Liver (tissue), 9 donors: Measurements from ENCODE around the gene ANXA3. TPM values are rescaled to one million over a fixed set of nuclear protein-coding genes. Genes with fewer than 3 reads are reported as not detected.

Experiments
- DNase-seq: peaks from one replicate; pipeline ENCODE4 v3.0.0-alpha.2; 2017; ENCODE audit warnings: low spot score
- H3K27ac ChIP-seq, 2 donors: one replicate each; pipeline ENCODE4 v1.7.0; 2013; ENCODE audit warnings: inconsistent platforms in 2 of 2, low read length in 2 of 2, control low read depth in 1 of 2, low read depth in 1 of 2, mild to moderate bottlenecking in 1 of 2
- H3K27me3 ChIP-seq, 4 donors: one replicate each; pipeline versions ENCODE4 v1.6.1 to v1.7.0; 2013; ENCODE audit warnings: low read length in 3 of 4, inconsistent platforms in 1 of 4, mild to moderate bottlenecking in 1 of 4, moderate library complexity in 1 of 4; ENCODE audit not compliant: control insufficient read depth in 4 of 4, insufficient read depth in 4 of 4
- H3K36me3 ChIP-seq, 4 donors: one replicate each; pipeline versions ENCODE4 v1.6.1 to v1.7.0; 2013; ENCODE audit warnings: low read length in 3 of 4, mild to moderate bottlenecking in 3 of 4, low read depth in 1 of 4, moderate library complexity in 1 of 4; ENCODE audit not compliant: control insufficient read depth in 4 of 4, insufficient read depth in 3 of 4
- H3K4me1 ChIP-seq, 4 donors: one replicate each; pipeline versions ENCODE4 v1.6.1 to v1.7.0; 2013; ENCODE audit warnings: low read length in 3 of 4, mild to moderate bottlenecking in 3 of 4, moderate library complexity in 1 of 4; ENCODE audit not compliant: control insufficient read depth in 4 of 4, insufficient read depth in 4 of 4
- H3K4me3 ChIP-seq, 3 donors: one replicate each; pipeline versions ENCODE4 v1.6.1 to v1.7.0; 2013; ENCODE audit warnings: low read length in 3 of 3, control low read depth in 1 of 3, low read depth in 1 of 3, mild to moderate bottlenecking in 1 of 3
- H3K9ac ChIP-seq, 2 donors: one replicate each; pipeline ENCODE4 v1.7.0; 2013; ENCODE audit warnings: low read length in 2 of 2, mild to moderate bottlenecking in 2 of 2, moderate library complexity in 2 of 2, control low read depth in 1 of 2, low read depth in 1 of 2
- H3K9me3 ChIP-seq, 4 donors: one replicate each; pipeline versions ENCODE4 v1.6.1 to v1.7.0; 2013; ENCODE audit warnings: low read length in 3 of 4; ENCODE audit not compliant: control insufficient read depth in 4 of 4
- ATF3 ChIP-seq: IDR thresholded peaks from 2 replicates; pipeline ENCODE4 v1.6.1; 2016; ENCODE audit warnings: antibody characterized with exemption
- CTCF ChIP-seq: fragments of 150-350 bp; IDR thresholded peaks from 2 replicates; pipeline ENCODE4 v1.5.1; 2017; ENCODE audit warnings: improper control_type of control experiment, low read depth, low read length; ENCODE audit not compliant: missing input control
- EGR1 ChIP-seq, 2 donors: IDR thresholded peaks; 2 replicates each; pipeline ENCODE4 v1.6.1; 2016 to 2018; ENCODE audit warnings: antibody characterized with exemption in 2 of 2, low read depth in 2 of 2
- FOXA1 ChIP-seq: IDR thresholded peaks from 2 replicates; pipeline ENCODE4 v1.6.1; 2016; ENCODE audit warnings: antibody characterized with exemption
- FOXA2 ChIP-seq: IDR thresholded peaks from 2 replicates; pipeline ENCODE4 v1.6.1; 2016; ENCODE audit warnings: antibody characterized with exemption
- GABPA ChIP-seq, 2 donors: IDR thresholded peaks in 1 of 2; conservative IDR thresholded peaks in 1 of 2; 2 replicates each; pipeline ENCODE4 v1.6.1; 2016; ENCODE audit warnings: antibody characterized with exemption in 2 of 2, mild to moderate bottlenecking in 1 of 2, moderate library complexity in 1 of 2
- HNF4A ChIP-seq, 2 donors: conservative IDR thresholded peaks; 2 replicates each; pipeline ENCODE4 v1.6.1; 2016; ENCODE audit warnings: antibody characterized with exemption in 2 of 2, mild to moderate bottlenecking in 2 of 2
- HNF4G ChIP-seq: IDR thresholded peaks from 2 replicates; pipeline ENCODE4 v1.6.1; 2016; ENCODE audit warnings: antibody characterized with exemption
- JUND ChIP-seq, 2 donors: IDR thresholded peaks; 2 replicates each; pipeline ENCODE4 v1.6.1; 2016; ENCODE audit warnings: antibody characterized with exemption in 2 of 2
- MAX ChIP-seq: IDR thresholded peaks from 2 replicates; pipeline ENCODE4 v1.6.1; 2016; ENCODE audit warnings: antibody characterized with exemption
- NR2F2 ChIP-seq: IDR thresholded peaks from 2 replicates; pipeline ENCODE4 v1.6.1; 2016; ENCODE audit warnings: antibody characterized with exemption
- RAD21 ChIP-seq, 2 donors: IDR thresholded peaks; 2 replicates each; pipeline ENCODE4 v1.6.1; 2016; ENCODE audit warnings: antibody characterized with exemption in 2 of 2, mild to moderate bottlenecking in 2 of 2
- REST ChIP-seq: IDR thresholded peaks from 2 replicates; pipeline ENCODE4 v1.6.1; 2016; ENCODE audit warnings: antibody characterized with exemption, mild to moderate bottlenecking
- RXRA ChIP-seq, 2 donors: IDR thresholded peaks; 2 replicates each; pipeline ENCODE4 v1.6.1; 2017 to 2018; ENCODE audit warnings: antibody characterized with exemption in 2 of 2, mild to moderate bottlenecking in 1 of 2
- SP1 ChIP-seq: IDR thresholded peaks from 2 replicates; pipeline ENCODE4 v1.6.1; 2018; ENCODE audit warnings: antibody characterized with exemption, mild to moderate bottlenecking
- TAF1 ChIP-seq: conservative IDR thresholded peaks from 2 replicates; pipeline ENCODE4 v1.6.1; 2016; ENCODE audit warnings: antibody characterized with exemption, mild to moderate bottlenecking
- YY1 ChIP-seq: IDR thresholded peaks from 2 replicates; pipeline ENCODE4 v1.6.1; 2016; ENCODE audit warnings: antibody characterized with exemption, mild to moderate bottlenecking
- ZBTB33 ChIP-seq: IDR thresholded peaks from 2 replicates; pipeline ENCODE4 v1.6.1; 2016; ENCODE audit warnings: antibody characterized with exemption
- WGBS: extraction: QIAGEN DNeasy Blood & Tissue Kit; methylation state at CpG from one replicate; pipeline ENCODE4 v1.1.7; 2013; 5-methylcytosine and 5-hydroxymethylcytosine counted together
- polyA plus RNA-seq, 2 donors: library from polyadenylated mRNA; stranded (reverse) in 1 of 2; unstranded in 1 of 2; fragments of 200-250 nt in 1 of 2; fragments of >200 nt in 1 of 2; fragmentation: Nextera tagmentation in 1 of 2; extraction: Ambion mirVana in 1 of 2; gene quantifications; one replicate each; pipeline versions ENCODE4 v1.2.1 to v1.2.3, GENCODE V29; 2013 to 2015
- total RNA-seq, 2 donors: library from RNA; depleted of rRNA; stranded (reverse); fragments of >200 nt; gene quantifications; one replicate each; pipeline ENCODE4 v1.2.3, GENCODE V29; 2014
- donor health status: healthy.
- donor health status: healthy.
- donor health status: healthy.
- donor health status: healthy.
- donor health status: healthy.

The ANXA3 gene
- total and polyA plus RNA-seq, 4 donors = 1.7 to 16.4 (median 3.4) TPM

GRCh38 chr4:78602334-78602733 is 50.8 kb downstream of the ANXA3 start:
- H3K4me1 ChIP-seq = no peaks in the 10 kb centered on the region
- no peak overlapping the region for H3K4me3 ChIP-seq
- DNase-seq = no peak
- no peak for TF ChIP-seq JUND (IDR thresholded peaks at IDR 0.05)
- TF ChIP-seq RXRA (IDR thresholded peaks at IDR 0.05) = no peak
- TF ChIP-seq FOXA1 = no peak
- no peak for TF ChIP-seq HNF4G
- no peak for TF ChIP-seq CTCF
- no peak for TF ChIP-seq RAD21 (IDR thresholded peaks at IDR 0.05)
- no peak for TF ChIP-seq FOXA2
- no peak for TF ChIP-seq SP1
- no peak for TF ChIP-seq YY1
- no peak for TF ChIP-seq MAX
- TF ChIP-seq HNF4A (conservative IDR thresholded peaks at IDR 0.05) = no peak
- no peak for TF ChIP-seq REST
- no peak for TF ChIP-seq GABPA (IDR thresholded peaks at IDR 0.05 in 1 of 2, conservative IDR thresholded peaks at IDR 0.05 in 1 of 2)
- TF ChIP-seq NR2F2 = no peak
- TF ChIP-seq ATF3 = no peak
- TF ChIP-seq TAF1 = no peak
- no peak for TF ChIP-seq EGR1 (IDR thresholded peaks at IDR 0.05; ENCODE audit: low read depth in 2 of 2)
- no peak for TF ChIP-seq ZBTB33
- H3K9ac ChIP-seq = no peak overlapping the region
- 69% methylated on average over 3 of the region's 3 CpGs for WGBS
- no peaks in the 10 kb centered on the region for H3K27me3 ChIP-seq
- no peak overlapping the region for H3K27ac ChIP-seq
- H3K9me3 ChIP-seq = no peaks in the 10 kb centered on the region
- no peaks in the 10 kb centered on the region for H3K36me3 ChIP-seq
